NCI-H128 (cell line): ENCODE results near the gene RIPOR2.
"Not testable (repeated sequence)": the region's sequence is repeated elsewhere in the genome, so short reads cannot be mapped to it uniquely, and the experiment has no call there.

Experiments
- DNase-seq: peaks from one replicate; lab custom pipeline; 2025; ENCODE audit not compliant: unreplicated experiment; lab: John Stamatoyannopoulos, UW

RIPOR2 gene

GRCh38 chr6:24951811-24952299, 16.1 kb upstream of the RIPOR2 start:
- no peak for DNase-seq

DNA sequence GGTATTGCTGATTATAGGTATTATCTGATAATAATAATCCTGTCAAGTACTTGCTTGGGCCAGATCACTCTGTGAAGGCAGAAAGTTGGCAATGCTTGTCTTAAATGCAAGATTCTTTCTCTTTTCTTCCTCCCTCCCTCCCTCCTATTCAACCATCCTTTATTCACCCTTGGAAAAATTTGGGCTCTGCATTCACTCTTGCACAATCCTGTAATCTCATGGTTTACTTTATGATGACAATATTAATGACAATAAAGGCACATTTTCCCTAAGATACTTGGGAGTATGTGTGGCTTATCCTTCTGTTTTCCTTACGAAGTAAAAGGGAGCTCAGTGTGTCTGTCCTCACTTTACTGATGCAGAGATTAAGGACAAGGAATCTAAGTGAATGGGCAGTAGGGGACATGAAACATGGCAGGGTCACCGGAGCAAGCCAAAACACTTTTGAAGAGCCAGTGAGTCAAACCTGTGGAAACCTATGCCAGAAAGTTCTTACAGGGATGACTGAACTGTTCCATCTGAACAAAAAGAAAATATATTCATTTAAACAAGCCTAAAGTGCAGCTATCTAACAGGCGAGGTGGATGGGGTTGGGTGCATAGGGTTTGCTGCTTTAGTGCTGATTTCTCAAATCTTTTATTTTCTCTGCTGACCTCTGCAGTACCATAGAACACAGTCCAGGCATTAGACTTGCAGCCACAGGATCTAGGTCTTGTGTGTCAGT, 14.6 kb upstream of the RIPOR2 start:
- DNase-seq, result no peak

DNA sequence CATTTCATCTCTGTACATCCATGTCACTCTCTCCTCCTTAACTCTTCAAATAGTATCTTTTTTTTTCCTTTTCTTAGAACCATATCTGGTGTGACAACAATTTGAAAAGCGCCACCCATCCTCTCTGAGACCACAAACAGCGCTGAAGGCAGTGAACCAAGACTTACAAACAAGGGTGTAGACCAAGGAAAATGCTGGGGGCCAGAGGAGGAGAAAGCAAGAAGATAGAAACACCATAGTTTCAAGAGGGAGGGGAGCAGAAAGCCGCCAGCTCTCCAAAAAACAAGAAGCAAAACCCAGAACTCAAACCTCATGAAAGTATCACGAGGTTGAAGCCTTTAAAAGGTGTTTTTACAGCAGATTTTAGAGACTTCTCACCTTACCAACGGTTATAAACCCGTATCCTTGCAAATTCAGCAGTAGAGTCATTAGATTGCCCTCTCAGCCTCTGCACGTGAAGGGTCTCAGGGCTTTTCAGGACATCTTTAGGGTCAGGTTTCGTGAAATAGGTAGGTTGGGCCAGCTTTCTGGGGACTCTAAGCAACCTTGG, 13.3 kb upstream of the RIPOR2 start:
- no peak for DNase-seq

GRCh38 chr6:24948261-24948660, 12.5 kb upstream of the RIPOR2 start:
- DNase-seq, result not testable (repeated sequence)

DNA sequence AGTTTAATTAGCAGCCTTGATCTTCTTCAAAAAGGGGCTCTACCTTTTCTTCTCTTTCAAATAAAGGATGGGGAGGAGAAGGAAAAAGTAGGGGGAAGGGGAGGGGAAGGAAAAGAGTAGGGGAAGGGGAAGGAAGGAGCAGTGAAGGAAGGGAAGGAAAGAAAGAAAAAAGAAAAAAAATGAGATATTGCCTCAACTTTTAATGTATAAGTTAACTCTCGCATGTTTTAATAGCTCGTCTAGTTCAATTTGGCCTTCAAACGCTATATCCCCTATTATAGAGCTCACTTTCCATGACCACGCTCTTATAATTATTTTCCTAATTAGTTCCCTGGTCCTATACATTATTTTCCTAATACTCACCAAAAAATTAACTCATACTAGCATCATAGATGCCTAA, 11.9 kb upstream of the RIPOR2 start:
- no peak for DNase-seq

DNA sequence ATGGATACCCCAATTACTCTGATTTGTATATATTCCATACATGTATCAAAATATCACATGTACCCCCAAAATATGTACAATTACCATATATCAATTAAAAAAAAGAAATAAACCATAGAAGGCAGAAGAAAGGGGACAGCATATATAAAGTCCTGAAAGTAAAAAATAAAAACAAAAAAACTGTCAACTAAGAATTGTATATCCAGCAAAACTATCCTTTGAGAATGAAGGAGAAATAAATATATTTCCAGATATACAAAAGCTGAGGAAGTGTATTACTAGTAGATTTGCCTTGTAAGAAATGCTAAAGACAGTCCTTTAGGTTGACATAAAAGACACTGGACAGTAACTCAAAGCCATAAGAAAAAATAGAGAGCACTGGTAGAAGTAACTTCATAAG, 9.3 kb upstream of the RIPOR2 start:
- no peak for DNase-seq

DNA sequence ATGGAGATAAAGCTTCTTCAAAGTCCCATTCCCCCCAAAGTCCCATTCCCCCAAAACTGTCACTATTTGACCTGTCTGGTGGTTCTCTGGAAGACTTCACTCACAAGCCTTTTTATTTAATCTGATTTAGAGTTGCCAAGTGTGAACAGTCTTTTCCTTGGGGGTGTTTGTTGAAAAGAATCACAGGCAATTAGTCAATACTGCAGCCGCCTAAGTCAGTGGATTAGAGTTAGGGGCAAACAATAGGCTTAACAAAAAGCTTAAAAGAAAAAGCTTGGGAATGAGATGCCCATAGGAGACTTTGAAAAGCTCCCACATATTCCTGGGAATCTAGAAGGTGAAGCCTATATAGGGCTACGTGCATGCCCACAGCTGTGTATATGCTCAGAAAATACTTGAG, 8.0 kb upstream of the RIPOR2 start:
- no peak for DNase-seq

DNA sequence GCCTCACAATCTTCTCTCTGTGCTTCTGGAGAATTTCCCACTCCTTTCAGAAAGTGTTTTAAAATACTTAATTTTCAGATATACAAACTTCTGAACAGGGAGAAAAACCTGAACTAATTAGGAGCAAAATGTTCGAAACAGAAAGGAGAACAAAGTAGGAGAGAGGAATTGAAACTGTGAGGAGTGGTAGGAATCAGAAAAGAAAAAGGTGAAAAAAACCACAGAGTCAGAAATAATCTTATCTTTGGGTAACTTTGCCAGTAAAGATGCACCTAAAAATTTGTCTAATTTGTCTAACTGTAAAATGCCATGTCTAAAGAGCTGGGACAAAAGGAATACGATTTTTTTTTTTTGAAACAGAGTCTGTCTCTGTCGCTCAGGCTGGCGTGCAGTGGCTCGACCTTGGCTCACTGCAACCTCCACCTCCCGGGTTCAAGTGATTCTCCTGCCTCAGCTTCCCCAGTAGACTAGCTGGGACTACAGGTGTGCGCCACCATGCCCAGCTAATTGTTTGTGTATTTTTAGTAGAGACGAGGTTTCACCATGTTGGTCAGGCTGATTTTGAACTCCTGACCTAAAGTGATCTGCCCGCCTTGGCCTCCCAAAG, 4.7 kb upstream of the RIPOR2 start:
- DNase-seq, result no peak

DNA sequence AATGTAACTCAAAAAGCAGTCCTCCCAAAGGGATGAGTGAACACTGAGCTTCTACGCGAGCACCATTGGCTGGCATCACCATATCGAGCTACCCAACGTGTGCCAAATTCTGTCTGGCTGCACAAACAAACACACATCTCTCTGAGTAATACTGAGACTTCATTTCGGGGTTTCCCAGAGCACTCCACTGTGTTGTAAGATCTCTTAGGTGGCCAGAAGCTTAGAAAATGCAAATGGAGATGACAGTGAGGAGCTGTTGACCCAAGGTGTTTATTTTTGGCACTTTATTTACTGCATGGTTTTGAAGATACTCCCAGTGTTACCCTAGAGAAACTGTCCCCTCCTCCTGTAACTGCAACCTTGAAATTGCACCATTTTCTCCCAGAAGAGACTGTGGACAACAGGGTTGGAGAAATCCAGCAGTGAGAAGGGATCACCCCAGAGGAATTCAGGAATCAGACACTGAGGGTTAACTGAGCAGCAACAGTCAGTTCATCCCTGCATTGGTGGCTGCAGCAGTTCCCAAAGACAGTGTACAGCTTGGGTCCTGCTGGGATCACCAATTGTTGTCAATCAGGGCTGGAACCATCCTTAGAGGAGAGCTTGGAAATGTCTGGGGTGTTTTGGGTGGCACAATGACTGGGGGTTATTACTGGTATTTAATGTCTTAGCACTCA, 1.0 kb upstream of the RIPOR2 start:
- no peak for DNase-seq

- no peak for DNase-seq
Measured at GRCh38 chr6:24933868-24934401, 1.8 kb downstream of the RIPOR2 start.

DNA sequence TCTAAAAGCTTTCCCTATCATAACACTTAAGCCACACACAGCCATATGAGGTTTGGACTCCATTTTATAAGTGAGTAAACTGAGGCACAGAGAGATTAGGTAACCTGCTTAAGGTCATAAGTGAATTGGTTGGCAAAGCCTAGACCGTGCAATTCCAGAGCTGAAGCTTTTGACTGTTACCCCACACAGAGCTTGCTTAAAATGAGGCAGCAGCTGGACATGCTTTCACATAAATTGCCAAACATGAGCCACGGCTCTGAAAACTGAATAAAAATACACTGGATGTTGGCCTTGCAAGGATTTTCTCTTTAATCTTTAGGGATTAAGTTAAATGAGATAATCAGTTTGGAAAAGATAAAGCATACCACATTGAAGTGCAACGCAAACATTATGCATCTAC, 2.5 kb downstream of the RIPOR2 start:
- no peak for DNase-seq

GRCh38 chr6:24932832-24933231, 2.9 kb downstream of the RIPOR2 start:
- DNase-seq, result no peak

GRCh38 chr6:24931718-24932691, 3.8 kb downstream of the RIPOR2 start:
- no peak for DNase-seq

DNA sequence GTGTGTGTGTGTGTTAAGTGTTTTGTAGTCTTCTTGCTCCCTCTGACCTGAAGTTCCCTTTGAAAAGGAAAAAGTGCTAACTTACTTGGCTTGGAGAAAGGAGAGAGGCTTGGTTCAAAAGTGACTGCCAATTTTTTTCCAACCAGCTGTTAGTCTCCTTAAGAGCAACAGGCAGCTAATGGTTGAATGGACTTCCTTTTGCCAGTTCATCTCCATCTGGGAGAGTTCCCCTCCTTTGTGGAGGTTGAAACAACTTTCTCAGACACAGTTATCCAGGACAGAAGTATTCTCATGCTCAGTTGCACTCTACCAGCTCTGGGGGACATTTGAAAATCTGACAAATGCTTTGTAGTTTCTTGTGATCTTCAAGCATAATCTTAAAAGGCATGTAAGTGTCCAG, 4.5 kb downstream of the RIPOR2 start:
- DNase-seq, result no peak

GRCh38 chr6:24930431-24930871, 5.3 kb downstream of the RIPOR2 start:
- DNase-seq, result no peak

GRCh38 chr6:24929242-24929641, 6.5 kb downstream of the RIPOR2 start:
- DNase-seq, result no peak

GRCh38 chr6:24927985-24928745, 7.6 kb downstream of the RIPOR2 start:
- DNase-seq, result no peak

- no peak for DNase-seq
Measured at GRCh38 chr6:24927277-24927955, 8.3 kb downstream of the RIPOR2 start.

- DNase-seq, result not testable (repeated sequence)
Measured at GRCh38 chr6:24926647-24927046, 9.1 kb downstream of the RIPOR2 start.
